Measurements from ENCODE around the gene SLC16A4. TPM values are rescaled to one million over a fixed set of nuclear protein-coding genes. Genes with fewer than 3 reads are reported as not detected.
"Not testable (repeated sequence)": the region's sequence is repeated elsewhere in the genome, so short reads cannot be mapped to it uniquely, and the experiment has no call there.

The SLC16A4 gene
- total RNA-seq, 2 donors from 2014 or later: 0.79 to 2.0 TPM

- H3K27me3 ChIP-seq: no peaks in the 10 kb centered on the region
- TF ChIP-seq CTCF (IDR thresholded peaks at IDR 0.05): no peak
- no peaks in the 10 kb centered on the region for H3K4me1 ChIP-seq
- H3K9ac ChIP-seq (ENCODE audit: low read depth in 2 of 2, low read length in 2 of 2): no peak overlapping the region
- no peak overlapping the region for H3K4me3 ChIP-seq
- no peak overlapping the region for H3K27ac ChIP-seq
- intact Hi-C loops (cut with DNase I): no loop called here
- H3K36me3 ChIP-seq: no peaks in the 10 kb centered on the region
- no peaks in the 10 kb centered on the region for H3K9me3 ChIP-seq
- no peak for DNase-seq
These were observed 34.9 kb upstream of the SLC16A4 start for GRCh38 chr1:110425612-110426152.

- Histone ChIP-seq H3K9me3 (no peaks in the 10 kb centered on the region), H3K27me3 (no peaks in the 10 kb centered on the region), H3K4me1 (no peaks in the 10 kb centered on the region), H3K9ac (ENCODE audit: low read depth in 2 of 2, low read length in 2 of 2) (no peak overlapping the region), H3K27ac (no peak overlapping the region), H3K4me3 (no peak overlapping the region), H3K36me3 (no peaks in the 10 kb centered on the region)
- intact Hi-C loops (cut with DNase I): no loop called here
- TF ChIP-seq CTCF (IDR thresholded peaks at IDR 0.05): no peak
- no peak for DNase-seq
These were observed 34.1 kb upstream of the SLC16A4 start for GRCh38 chr1:110424699-110425611.

GRCh38 chr1:110420874-110421793 is 30.3 kb upstream of the SLC16A4 start:
- Histone ChIP-seq H3K27me3 (no peaks in the 10 kb centered on the region), H3K36me3 (no peaks in the 10 kb centered on the region), H3K9me3 (no peaks in the 10 kb centered on the region), H3K27ac (no peak overlapping the region), H3K9ac (ENCODE audit: low read depth in 2 of 2, low read length in 2 of 2) (no peak overlapping the region), H3K4me1 (no peaks in the 10 kb centered on the region), H3K4me3 (no peak overlapping the region)
- TF ChIP-seq CTCF (IDR thresholded peaks at IDR 0.05): no peak
- intact Hi-C loops (cut with DNase I): no loop called here
- DNase-seq: no peak

GRCh38 chr1:110420023-110420662 is 29.3 kb upstream of the SLC16A4 start:
- no peak overlapping the region for H3K9ac ChIP-seq (ENCODE audit: low read depth in 2 of 2, low read length in 2 of 2)
- no peaks in the 10 kb centered on the region for H3K36me3 ChIP-seq
- no peak for DNase-seq
- H3K27me3 ChIP-seq: no peaks in the 10 kb centered on the region
- H3K27ac ChIP-seq: no peak overlapping the region
- intact Hi-C loops (cut with DNase I): no loop called here
- no peak for TF ChIP-seq CTCF (IDR thresholded peaks at IDR 0.05)
- no peaks in the 10 kb centered on the region for H3K9me3 ChIP-seq
- no peak overlapping the region for H3K4me3 ChIP-seq
- no peaks in the 10 kb centered on the region for H3K4me1 ChIP-seq

GRCh38 chr1:110418729-110419128 is 27.9 kb upstream of the SLC16A4 start:
- no peak for TF ChIP-seq CTCF (IDR thresholded peaks at IDR 0.05)
- no peak for DNase-seq
- Histone ChIP-seq H3K27ac (no peak overlapping the region), H3K9me3 (no peaks in the 10 kb centered on the region), H3K9ac (ENCODE audit: low read depth in 2 of 2, low read length in 2 of 2) (no peak overlapping the region), H3K4me3 (no peak overlapping the region), H3K27me3 (no peaks in the 10 kb centered on the region), H3K36me3 (no peaks in the 10 kb centered on the region), H3K4me1 (no peaks in the 10 kb centered on the region)
- intact Hi-C loops (cut with DNase I): loop anchor here (5.0 kb wide), 1 partner anchor 216 kb away; no protein-coding TSS in a partner anchor

GRCh38 chr1:110413045-110413444 is 22.2 kb upstream of the SLC16A4 start:
- H3K27me3 ChIP-seq; H3K36me3 ChIP-seq; H3K9me3 ChIP-seq; H3K4me3 ChIP-seq; H3K9ac ChIP-seq (ENCODE audit: low read depth in 2 of 2, low read length in 2 of 2); H3K4me1 ChIP-seq; DNase-seq; H3K27ac ChIP-seq: not testable (repeated sequence)
- intact Hi-C loops (cut with DNase I): loop anchor here (5.0 kb wide), 1 partner anchor 44 kb away; no protein-coding TSS in a partner anchor
